ENCODE measurements around the gene ENTHD1.

GRCh38 chr22:39939830-39940229 is 46.3 kb upstream of the ENTHD1 start:
- TF ChIP-seq POLR2AphosphoS5 (IDR thresholded peaks at IDR 0.05) (no peak), POLR2A (IDR thresholded peaks at IDR 0.05) (no peak), CTCF (IDR thresholded peaks at IDR 0.05) (no peak)

All from suprapubic skin (tissue), 4 donors.